Heart left ventricle (tissue), 13 donors: ENCODE results near the gene TCF4.

Experiments used
- CTCF ChIP-seq, 12 donors: fragments of 200-600 bp; sonication (generic) in 4 of 12; IDR thresholded peaks; one replicate each; pipeline versions ENCODE4 v1.5.0 to v1.8.0; 2018 to 2022; ENCODE audit warnings: antibody characterized with exemption in 12 of 12, mild to moderate bottlenecking in 5 of 12
- POLR2A ChIP-seq, 2 donors: fragments of 450-650 bp; IDR thresholded peaks; one replicate each; pipeline ENCODE4 v1.6.1; 2017; ENCODE audit warnings: antibody characterized with exemption in 2 of 2, mild to moderate bottlenecking in 2 of 2, moderate library complexity in 2 of 2
- donor health status: ischemic (EF 13 %, LVEDD 7.1; RV severe dilation, severe dysfunction).
- donor health status: DM: no; HTN: yes; CAD: no.
- donor health status: DM: no; HTN: no; CAD: no.
- donor health status: ischemic (EF 25% LVEDD 6.9; RV normal size, moderate dysfunction).
- donor health status: ischemic (EF 25% LVEDD 5.7; RV mildly dilated, moderate dysfunction).
- donor health status: ischemic (EF 35%, LVEDD 5.7; RV mildly dilated, moderate dysfunction).
- donor health status: nonischemic (EF 11% LVEDD 7.7; RV severe dilation, severe dysfunction).
- donor health status: DM: yes; HTN: yes; CAD: no.
- donor health status: PGD.
- donor health status: ischemic (EF 29% LVEDD 5.4; RV normal size, mild dysfunction).
- donor health status: nonischemic (EF 23%, LVEDD 6.1; RV moderate dilation, normal function).

- TF ChIP-seq CTCF (IDR thresholded peaks at IDR 0.05): no peak
- no peak for TF ChIP-seq POLR2A (IDR thresholded peaks at IDR 0.05)
Measured at GRCh38 chr18:55453186-55453585, 134.8 kb downstream of the TCF4 start.
